ENCODE measurements around the gene BRD3OS. TPM values are rescaled to one million over a fixed set of nuclear protein-coding genes. Genes with fewer than 3 reads are reported as not detected.
A peak's percentile ranks its signal among the peaks of the same experiment; 100 is the strongest.

Gene BRD3OS
- total and polyA plus RNA-seq, 2 of the 13 experiments (the other 11 are each of a cell fraction or from before 2014, with no cell fraction given), result 4.9 to 5.7 TPM

GRCh38 chr9:134024828-134025605 is at the start of gene BRD3OS (continued):
- TF ChIP-seq ZNF276 (CRISPR knock-in tag; IDR thresholded peaks at IDR 0.05; ENCODE audit: low read depth), result no peak
- TF ChIP-seq ZNF652 (CRISPR knock-in tag; IDR thresholded peaks at IDR 0.05; ENCODE audit: borderline replicate concordance, low read depth), result no peak
- TF ChIP-seq MTA3 (CRISPR knock-in tag; IDR thresholded peaks at IDR 0.05), result no peak
- TF ChIP-seq ZNF253 (CRISPR knock-in tag; IDR thresholded peaks at IDR 0.05; ENCODE audit: borderline replicate concordance), result no peak
- TF ChIP-seq ZKSCAN8 (CRISPR knock-in tag; IDR thresholded peaks at IDR 0.05; ENCODE audit: borderline replicate concordance), result no peak
- TF ChIP-seq SIN3B (IDR thresholded peaks at IDR 0.05; ENCODE audit: low read length), result no peak
- no peak for TF ChIP-seq MTF2 (CRISPR knock-in tag; IDR thresholded peaks at IDR 0.05; ENCODE audit: borderline replicate concordance)
- no peak for TF ChIP-seq EEA1 (CRISPR knock-in tag; IDR thresholded peaks at IDR 0.05; ENCODE audit: borderline replicate concordance)
- TF ChIP-seq GFI1 (CRISPR knock-in tag; IDR thresholded peaks at IDR 0.05; ENCODE audit: borderline replicate concordance), result no peak; the same call in 1 of the 2 replicates
- no peak for TF ChIP-seq HIVEP1 (CRISPR knock-in tag; IDR thresholded peaks at IDR 0.05)
- no peak for TF ChIP-seq ZBTB8A (CRISPR knock-in tag; IDR thresholded peaks at IDR 0.05; ENCODE audit: borderline replicate concordance, low read depth)
- TF ChIP-seq DNMT3B (CRISPR knock-in tag; conservative IDR thresholded peaks at IDR 0.05), result no peak
- no peak for TF ChIP-seq ZNF597 (CRISPR knock-in tag; IDR thresholded peaks at IDR 0.05)
- no peak for TF ChIP-seq RAD51 (IDR thresholded peaks at IDR 0.05; ENCODE audit: borderline replicate concordance)
- TF ChIP-seq ELF1 (CRISPR knock-in tag; IDR thresholded peaks at IDR 0.05), result no peak
- TF ChIP-seq PLSCR1 (CRISPR knock-in tag; IDR thresholded peaks at IDR 0.05; ENCODE audit: borderline replicate concordance), result no peak
- TF ChIP-seq SP4 (CRISPR knock-in tag; IDR thresholded peaks at IDR 0.05), result peak; percentile 95
- no peak for TF ChIP-seq SNRNP70 (IDR thresholded peaks at IDR 0.05; ENCODE audit: low read depth, low read length)
- no peak for TF ChIP-seq ZUFSP (CRISPR knock-in tag; IDR thresholded peaks at IDR 0.05; ENCODE audit: borderline replicate concordance)
